GM21576 (cell line): Measurements from ENCODE around the gene STARD7.
"Not testable (repeated sequence)": the region's sequence is repeated elsewhere in the genome, so short reads cannot be mapped to it uniquely, and the experiment has no call there.

Source experiments
- ATAC-seq: cut with Tn5 transposase; IDR thresholded peaks from one replicate; pipeline ENCODE4 v1.9.1; 2021; ENCODE audit warnings: mild to moderate bottlenecking, moderate library complexity; ENCODE audit not compliant: unreplicated experiment

The STARD7 gene

DNA sequence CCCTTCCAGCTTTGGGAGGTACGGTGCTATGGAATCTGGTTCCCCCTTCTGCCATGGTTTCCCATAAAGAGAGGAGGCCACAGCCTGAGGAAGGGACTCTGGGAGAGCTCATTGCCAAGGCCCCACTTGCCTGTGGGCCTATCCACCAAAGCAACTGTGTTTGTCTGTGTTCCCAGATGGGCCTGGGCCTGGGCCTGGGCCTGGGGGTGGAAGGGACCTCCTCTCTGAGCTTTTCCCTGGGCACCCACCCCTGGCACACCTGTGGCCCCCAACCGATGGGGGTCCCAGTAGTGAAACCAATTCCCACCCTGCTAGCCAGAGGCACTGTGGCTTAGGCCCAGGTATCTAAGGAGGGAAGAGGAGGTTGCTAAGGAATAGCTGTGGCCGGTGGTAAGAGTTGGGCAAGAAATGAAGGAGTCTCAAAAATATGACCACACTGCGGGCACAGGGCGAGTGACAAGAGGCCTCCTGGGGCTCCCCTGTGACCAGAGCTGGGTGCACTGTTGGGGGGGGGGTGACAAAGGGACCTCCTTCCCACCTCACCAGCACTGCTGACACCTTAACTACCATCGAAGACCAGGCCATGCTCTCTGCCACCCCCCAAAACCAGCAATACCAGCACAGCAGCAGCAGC, 58.5 kb downstream of the STARD7 start:
- ATAC-seq = no peak

GRCh38 chr2:96148410-96149217, 60.0 kb downstream of the STARD7 start:
- peak; percentile 52 for ATAC-seq

DNA sequence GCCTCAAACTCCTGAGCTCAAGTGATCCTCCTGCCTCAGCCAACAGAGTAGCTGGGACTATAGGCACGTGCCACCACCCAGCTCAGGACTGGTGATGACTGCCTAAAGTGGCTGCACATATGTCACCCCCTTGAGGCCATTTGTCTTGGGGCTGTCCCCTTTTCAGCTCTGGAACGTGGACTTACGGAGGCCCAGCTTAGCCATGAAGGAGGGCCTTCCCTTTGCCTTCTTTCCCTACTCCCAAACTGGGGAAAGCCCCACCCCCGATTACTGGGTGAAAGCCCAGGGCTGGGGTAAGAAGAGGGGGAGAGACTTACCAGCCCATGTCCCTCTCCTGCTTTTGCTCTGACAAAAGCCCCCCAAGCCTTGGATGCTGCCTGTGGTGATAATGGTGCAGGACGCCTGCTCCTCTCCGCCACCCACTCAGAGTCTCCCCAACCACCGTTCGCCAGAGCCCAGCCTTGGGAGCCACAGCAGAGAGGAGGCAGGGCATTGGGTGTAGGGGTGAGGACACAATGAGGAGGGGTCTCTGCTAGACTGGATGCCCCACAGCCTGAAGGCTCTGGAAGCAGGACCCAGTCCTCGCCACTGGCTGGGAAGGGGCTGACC, 60.9 kb downstream of the STARD7 start:
- no peak for ATAC-seq

DNA sequence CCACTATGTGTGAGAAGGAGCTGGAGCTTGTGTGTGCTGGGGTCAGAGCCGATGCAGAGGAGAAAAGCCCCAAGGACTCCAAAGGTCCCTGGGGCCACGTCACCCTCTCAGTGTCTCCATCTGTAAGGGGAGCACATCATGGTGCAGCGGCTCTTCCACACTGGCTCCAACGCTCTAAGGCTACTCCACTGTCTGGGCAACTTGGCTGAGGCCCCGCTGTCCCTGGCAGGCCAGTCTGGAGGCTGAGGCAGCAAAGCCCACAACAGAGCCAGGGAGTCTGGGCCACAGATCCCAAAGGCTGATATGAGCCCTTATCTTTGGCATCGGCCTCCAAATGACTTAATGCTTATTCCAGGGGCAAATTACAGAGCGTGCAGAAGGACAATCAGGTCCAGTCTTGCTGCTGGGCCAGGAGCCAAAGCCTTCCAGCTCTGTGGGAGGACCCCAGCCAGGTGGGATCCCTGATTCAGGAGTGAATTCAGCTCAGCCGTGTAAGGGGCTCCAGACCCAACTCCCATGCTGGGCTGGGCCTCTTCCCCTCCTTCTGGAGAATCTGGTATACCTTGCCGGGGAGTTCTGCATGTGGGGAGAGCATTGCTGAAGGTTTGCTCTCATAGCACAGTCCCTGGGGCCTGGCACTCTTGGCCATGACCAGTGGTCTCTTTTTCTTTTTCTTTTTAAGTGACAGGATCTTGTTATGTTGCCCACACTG, 61.6 kb downstream of the STARD7 start:
- no peak for ATAC-seq

GRCh38 chr2:96146153-96146880, 62.3 kb downstream of the STARD7 start:
- peak; percentile 28 for ATAC-seq

DNA sequence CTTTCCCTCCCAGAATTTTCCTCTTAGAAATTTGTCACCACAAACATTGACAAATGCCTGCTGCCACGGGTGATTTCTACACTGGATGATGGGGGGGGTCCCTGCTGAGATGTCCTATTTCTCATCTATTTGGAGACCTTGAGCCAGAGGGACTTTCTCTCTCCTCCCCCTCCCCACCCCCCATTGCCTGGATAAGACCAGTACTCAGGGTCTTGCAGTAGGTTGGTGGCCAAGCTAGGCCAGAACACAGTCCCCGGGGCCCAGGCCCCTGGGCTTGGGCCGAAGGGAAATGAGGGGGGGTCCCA, 62.8 kb downstream of the STARD7 start:
- ATAC-seq = no peak

DNA sequence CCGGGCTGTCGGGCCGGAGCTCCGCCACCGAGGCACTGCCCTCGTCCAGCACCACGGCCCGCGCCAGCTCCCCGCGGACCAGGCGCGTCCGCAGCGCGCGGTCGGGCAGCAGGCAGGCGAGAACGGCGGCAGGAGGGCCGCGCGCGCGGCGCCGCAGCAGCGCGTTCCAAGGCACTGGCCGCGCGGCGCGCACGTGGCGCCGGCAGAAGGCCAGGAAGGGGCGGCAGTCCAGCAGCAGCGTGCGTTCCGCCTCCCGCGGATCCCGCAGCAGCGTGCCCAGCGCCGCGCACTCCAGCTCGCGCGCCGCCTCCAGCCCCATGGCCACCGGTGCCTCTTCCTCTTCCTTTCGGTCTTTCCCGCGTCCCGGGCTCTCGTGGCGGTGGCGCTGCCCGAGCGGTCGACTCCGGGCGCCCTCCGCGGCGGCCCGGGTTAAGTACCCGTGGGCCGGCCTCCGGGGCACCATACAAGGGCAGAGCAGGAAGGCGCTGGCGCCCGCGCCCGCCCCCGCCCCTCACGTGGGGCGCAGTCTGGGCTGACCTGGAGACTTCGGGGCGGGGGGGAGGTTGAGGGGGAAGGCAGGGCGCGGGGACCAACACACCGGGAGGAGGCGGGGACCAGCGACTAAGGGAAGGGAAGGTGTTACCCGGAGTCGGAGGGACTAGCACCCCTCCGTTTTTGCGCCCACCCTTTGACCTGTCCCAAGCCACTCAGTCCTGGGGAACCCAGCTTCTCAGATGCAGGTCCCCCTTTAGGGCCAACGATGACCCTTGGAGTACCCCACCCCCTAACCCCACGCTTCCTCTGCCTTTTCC, 63.4 kb downstream of the STARD7 start, which contains the start of gene DUSP2:
DUSP2 (minus strand) TSS at position 405 of the 812 bp plus-strand sequence; CDS start at position 319, 86 bp downstream.
- peak; percentile 37 for ATAC-seq

DNA sequence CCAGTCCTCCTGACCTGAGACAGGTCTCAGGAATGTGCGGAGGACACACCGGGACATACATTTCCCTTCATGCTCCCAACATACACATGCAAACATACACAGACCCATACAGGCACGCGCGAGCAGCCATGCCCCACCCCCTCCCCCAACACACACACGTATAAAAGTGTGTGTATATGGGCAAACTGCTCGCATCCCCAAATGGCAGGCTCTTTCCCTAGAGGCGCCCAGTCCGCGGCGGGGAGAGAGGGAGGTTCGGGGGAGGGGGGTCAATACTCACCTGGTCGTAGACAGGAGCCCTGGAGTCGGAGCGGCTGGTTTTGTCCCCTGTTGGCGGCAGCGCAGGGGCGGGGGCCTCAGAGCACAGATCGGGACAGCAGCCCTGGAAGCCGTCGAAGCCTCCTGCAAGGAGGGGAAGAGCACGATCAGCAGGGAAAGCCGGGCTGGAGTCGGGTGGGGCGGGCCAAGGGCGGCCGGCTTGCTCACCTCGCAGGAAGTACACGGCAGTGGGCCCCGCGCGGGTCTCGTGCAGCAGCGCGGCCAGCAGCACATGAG, 64.1 kb downstream of the STARD7 start:
- ATAC-seq = no peak

DNA sequence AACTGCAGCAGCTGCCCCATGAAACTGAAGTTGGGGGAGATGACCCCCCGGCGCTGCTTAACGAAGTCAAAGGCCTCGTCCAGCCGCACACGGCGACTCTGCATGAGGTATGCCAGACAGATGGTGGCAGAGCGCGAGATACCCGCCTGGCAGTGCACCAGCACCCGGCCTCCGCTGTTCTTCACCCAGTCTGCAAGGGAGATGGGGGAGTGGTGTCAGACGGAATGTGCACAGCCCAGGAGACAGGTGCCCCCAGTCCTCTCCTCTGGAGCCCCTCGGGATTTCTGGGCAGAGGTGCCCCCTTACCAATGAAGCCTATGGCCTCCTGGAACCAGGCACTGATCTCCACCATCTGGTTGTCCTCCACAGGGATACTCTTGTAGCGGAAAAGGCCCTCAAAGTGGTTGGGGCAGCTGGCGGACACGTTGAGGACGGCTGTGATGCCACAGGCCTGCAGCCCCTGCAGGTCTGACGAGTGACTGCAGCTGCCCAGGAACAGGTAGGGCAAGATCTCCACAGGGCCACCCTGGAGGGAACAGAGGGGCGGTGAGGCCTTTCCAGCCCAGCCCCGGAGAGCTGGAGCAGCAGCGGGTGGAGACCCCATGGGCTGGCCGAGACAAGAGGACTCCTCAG, 64.7 kb downstream of the STARD7 start:
- no peak for ATAC-seq

DNA sequence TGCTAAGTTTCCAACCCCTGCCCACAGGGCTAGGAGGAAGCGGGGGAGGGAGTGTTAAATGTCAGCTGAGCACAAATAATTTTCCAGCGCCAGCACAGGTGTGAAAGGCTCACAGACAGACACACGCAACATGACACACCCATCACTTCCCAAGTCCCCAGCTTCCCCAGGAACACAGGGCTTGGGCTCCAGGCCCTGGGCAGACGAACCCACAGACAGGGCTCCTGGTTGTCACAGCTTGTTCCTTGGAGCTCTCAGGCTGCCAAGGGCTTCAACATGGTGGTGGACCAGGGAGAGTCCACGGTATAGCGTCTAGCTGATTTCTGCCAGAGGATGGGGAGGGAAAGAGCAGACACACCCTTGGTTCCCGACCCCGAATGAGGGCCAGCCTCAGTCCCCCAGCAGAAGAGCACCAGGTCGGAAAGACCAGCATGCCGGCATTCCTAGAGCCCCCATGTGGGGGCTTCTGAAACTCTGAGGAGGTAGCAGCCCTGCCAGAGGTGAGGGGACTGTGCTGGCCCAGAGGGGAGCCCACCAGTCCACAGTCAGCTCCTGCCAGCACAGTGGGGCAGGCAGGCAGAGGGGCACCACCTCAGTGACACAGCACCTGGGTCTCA, 65.3 kb downstream of the STARD7 start:
- ATAC-seq = no peak

DNA sequence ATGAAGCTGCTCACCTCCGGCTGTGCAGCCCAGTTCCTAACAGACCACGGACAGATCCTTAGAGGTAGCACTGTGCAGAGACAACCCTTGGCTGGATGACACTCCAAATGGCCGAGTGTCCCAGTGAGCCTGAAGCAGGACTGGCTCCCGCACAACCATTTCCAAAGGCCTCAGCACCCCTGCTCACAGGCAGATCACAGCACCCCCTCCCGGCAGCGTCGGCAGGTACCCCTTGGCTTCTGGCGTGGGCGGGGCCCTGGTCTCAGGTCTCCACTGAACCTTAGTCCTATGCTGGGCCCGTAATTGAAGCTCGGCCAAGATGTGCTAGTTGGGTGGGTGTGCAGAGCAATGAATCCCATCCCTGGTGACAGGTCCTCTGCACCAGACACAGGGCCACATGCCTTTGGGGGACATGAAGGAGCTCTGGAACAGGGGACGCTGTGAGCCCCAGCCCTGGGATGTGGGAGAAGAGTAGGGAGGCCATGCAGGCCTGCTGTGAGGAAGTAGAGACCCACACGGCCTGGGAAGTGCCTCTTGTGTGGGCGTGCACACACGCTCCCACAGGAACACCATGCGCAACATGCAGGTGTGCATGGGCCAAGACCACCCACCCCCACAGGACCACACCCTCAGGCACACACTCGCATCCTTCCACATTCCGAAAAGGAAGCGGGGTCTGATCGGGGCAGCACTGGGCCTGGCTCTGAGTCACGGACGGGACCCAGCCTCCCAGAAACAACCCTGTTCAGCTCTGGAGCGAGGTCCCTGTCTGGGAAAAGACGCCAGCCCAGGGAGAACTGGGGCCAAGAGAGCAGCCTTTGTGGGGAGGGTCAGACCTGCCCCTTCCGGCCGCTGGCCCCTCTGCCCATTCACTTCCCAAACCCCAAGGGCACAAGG, 66.2 kb downstream of the STARD7 start:
- no peak for ATAC-seq

GRCh38 chr2:96141624-96141967, 67.0 kb downstream of the STARD7 start:
- ATAC-seq = not testable (repeated sequence)

GRCh38 chr2:96140941-96141623, 67.5 kb downstream of the STARD7 start:
- ATAC-seq = no peak

DNA sequence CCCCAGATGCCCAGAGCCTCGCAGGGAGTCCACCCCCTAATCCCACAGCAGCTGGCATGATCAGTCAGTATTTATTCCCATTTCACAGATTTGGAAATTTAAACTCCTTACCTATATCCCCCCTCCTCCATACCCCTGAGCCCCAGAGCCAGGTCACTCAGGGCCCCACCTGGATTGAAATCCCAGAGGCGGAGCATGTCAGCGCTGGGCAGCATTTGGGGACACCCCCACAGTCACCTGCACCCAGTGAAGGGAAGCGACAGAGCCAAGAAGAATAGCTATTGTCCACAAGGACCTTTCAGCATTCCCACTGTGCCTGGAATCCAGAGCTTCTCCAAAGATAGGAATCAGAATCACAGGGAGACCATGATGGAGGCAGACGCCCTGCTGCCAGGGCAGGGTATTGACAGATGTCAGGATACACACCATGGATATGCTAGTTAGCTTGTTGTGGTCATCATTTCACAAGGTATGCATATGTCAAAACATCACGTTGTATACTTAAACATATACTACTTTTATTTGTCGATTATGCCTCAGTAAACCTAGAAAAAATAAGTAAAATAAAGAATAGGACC, 69.4 kb downstream of the STARD7 start:
- ATAC-seq = no peak

GRCh38 chr2:96138179-96139145, 70.2 kb downstream of the STARD7 start, which contains the start of gene ASTL:
Gene ASTL, minus strand, starts transcription at chr2:96138502. Its CDS starts 66 bp downstream, at chr2:96138436.
- ATAC-seq = no peak
